NOMO-1 (cell line): Measurements from ENCODE around the gene SFTPA2.
"Not testable (repeated sequence)": the region's sequence is repeated elsewhere in the genome, so short reads cannot be mapped to it uniquely, and the experiment has no call there.

Experiments
- DNase-seq, 2 experiments: peaks; one replicate each; lab custom pipeline; 2025; ENCODE audit not compliant: unreplicated experiment in 2 of 2; lab: John Stamatoyannopoulos, UW

The SFTPA2 gene

GRCh38 chr10:79516532-79517205 is 43.5 kb downstream of the SFTPA2 start:
- DNase-seq: not testable (repeated sequence)

DNA sequence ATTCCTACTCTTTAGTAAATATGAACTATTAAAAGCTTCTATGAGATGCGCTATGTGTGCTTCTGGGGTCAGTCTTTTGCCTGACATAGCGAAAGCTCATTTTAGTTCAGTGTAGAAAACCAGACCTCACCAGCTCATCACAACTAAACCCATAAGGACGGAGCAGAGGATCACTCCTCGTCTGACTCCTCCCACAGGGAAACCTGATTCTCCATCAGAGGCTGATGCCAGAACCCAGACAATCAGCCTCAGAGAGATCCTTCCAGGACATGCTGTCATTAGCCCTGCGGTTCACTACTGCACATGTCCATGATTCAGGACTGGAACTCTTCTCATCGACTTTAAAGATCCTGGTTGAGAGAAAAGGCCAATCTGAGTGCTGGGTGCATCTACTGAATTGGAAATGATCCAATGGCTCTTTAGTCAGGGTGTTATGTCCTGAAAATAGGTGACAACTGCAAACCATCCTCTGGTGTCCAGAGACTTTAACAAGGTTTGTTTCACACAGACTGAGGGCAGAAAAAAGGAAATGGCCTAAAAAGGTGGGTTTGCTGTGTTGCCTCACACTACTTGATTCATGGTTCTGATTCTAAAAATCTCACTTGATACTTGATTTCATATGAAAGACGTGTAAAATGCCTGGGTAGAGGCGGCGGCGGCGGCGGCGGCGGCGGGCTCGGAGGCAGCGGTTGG is 48.2 kb downstream of the SFTPA2 start, which contains the start of gene EIF5AL1:
Gene EIF5AL1, plus strand, starts transcription at position 643 of the 693 bp plus-strand sequence. CDS start 117 bp downstream, outside the sequence.
- DNase-seq: not testable (repeated sequence)

- not testable (repeated sequence) for DNase-seq
Measured at GRCh38 chr10:79509934-79510508, 50.2 kb downstream of the SFTPA2 start.

- not testable (repeated sequence) for DNase-seq
Measured at GRCh38 chr10:79509306-79509933, 50.8 kb downstream of the SFTPA2 start.

DNA sequence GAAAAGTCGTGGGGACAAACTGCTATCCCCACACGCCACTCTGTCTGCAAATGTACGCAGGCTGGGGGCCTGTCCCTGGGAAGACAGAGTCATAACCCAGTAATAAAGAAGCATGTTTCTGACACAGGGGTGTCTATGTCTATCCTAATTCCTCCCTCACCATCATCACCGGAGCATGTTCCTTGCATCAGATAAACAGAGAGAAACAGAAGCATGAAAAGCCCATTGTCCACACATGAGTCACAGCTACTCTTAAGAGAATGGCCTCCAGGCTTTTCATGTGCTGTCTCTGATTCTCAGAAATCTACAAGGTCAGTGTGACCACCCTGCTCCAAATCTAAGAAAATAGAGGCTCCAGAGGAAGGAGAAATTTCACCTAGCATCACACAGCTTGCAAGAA is 52.0 kb downstream of the SFTPA2 start:
- DNase-seq: not testable (repeated sequence)

GRCh38 chr10:79507440-79508167 is 52.6 kb downstream of the SFTPA2 start:
- DNase-seq: no peak
